ENCODE results near the gene SEC14L6. TPM values are rescaled to one million over a fixed set of nuclear protein-coding genes. Genes with fewer than 3 reads are reported as not detected.

SEC14L6 gene
- total RNA-seq, 1 experiment from 2014 or later = 1.1 TPM

GRCh38 chr22:30584441-30584840 lies 37.9 kb upstream of the SEC14L6 start:
- H4K8ac ChIP-seq (replicated peaks; ENCODE audit: insufficient read length, low read depth, low read length) = no peak overlapping the region
- no peak overlapping the region for H2BK12ac ChIP-seq (ENCODE audit: insufficient read length, low read depth, low read length)
- H2BK120ac ChIP-seq (ENCODE audit: low read depth, low read length, poor library complexity, severe bottlenecking) = no peak overlapping the region
- no peak overlapping the region for H3K23ac ChIP-seq (ENCODE audit: insufficient read length, low read depth, low read length)
- no peak overlapping the region for H2AFZ ChIP-seq (ENCODE audit: low read length)
- no peak overlapping the region for H3T11ph ChIP-seq (ENCODE audit: low read length)
- no peak for DNase-seq
- H3K18ac ChIP-seq (ENCODE audit: insufficient read length, low read depth, low read length) = no peak overlapping the region
- no peak overlapping the region for H3K9ac ChIP-seq (ENCODE audit: extremely low read depth, insufficient read length, low read length)
- no peak overlapping the region for H3K27ac ChIP-seq (ENCODE audit: insufficient read length, low read depth, low read length)
- H3K9me3 Mint-ChIP-seq = no peaks in the 10 kb centered on the region
- H4K20me1 ChIP-seq (ENCODE audit: control insufficient read depth, insufficient read depth, insufficient read length) = no peaks in the 10 kb centered on the region
- H3K9me3 ChIP-seq (ENCODE audit: control insufficient read depth, low read depth, low read length) = no peaks in the 10 kb centered on the region
- H3K79me1 ChIP-seq (ENCODE audit: insufficient read depth, low read depth, low read length, poor library complexity, severe bottlenecking) = no peaks in the 10 kb centered on the region
- peaks cover 2% of the 10 kb centered on the region; the same call in 1 of the 2 replicates for H3K79me2 ChIP-seq (ENCODE audit: insufficient read depth, low read length)
- no peak overlapping the region for H2BK20ac ChIP-seq (ENCODE audit: low read depth, low read length, poor library complexity, severe bottlenecking)
- no peak overlapping the region; a peak in 1 of 7 replicates for H3K27ac Mint-ChIP-seq
- peaks cover 63 to 96% (median 86%) of the 10 kb centered on the region in 3 experiments for H3K36me3 Mint-ChIP-seq (ENCODE audit: insufficient read depth in 1 of 3, low read depth in 3 of 3)
- no peaks in the 10 kb centered on the region for H3K23me2 ChIP-seq (ENCODE audit: insufficient read length, low read depth, low read length, poor library complexity, severe bottlenecking)
- H2BK5ac ChIP-seq (ENCODE audit: insufficient read length, low read length) = no peak overlapping the region
- H3K56ac ChIP-seq (ENCODE audit: insufficient read length, low read depth, low read length) = no peak overlapping the region
- no peak overlapping the region for H2BK15ac ChIP-seq (ENCODE audit: low read depth, low read length)
- H4K91ac ChIP-seq (ENCODE audit: insufficient read length, low read depth, low read length) = no peak overlapping the region
- H3K27me3 Mint-ChIP-seq (ENCODE audit: low read depth) = no peaks in the 10 kb centered on the region
- no peak overlapping the region for H3K4me2 ChIP-seq (ENCODE audit: insufficient read depth, insufficient read length, low read length)
- H3K4me1 Mint-ChIP-seq = 0 out of 4 replicates have a peak, but pooled peaks cover 0 to 2% of the 10 kb centered on the region in 2 experiments
- H3K4me3 Mint-ChIP-seq = no peak overlapping the region
- H3K4ac ChIP-seq (ENCODE audit: low read depth, low read length) = no peak overlapping the region
- WGBS (ENCODE audit: extremely low coverage, insufficient read length, low lambda C conversion rate) = no CpG with 5 or more reads among the region's 15 CpGs
- TF ChIP-seq CTCF (conservative IDR thresholded peaks at IDR 0.05) = no peak
- H3K14ac ChIP-seq (ENCODE audit: insufficient read depth, low read length) = no peak overlapping the region
- H2AK5ac ChIP-seq (ENCODE audit: insufficient read length, low read length) = no peak overlapping the region
- no peaks in the 10 kb centered on the region for H3K4me1 ChIP-seq (ENCODE audit: insufficient read depth, low read length)
- no peak overlapping the region for H4K5ac ChIP-seq (ENCODE audit: insufficient read length, low read depth, low read length)
- H3K27me3 ChIP-seq (ENCODE audit: insufficient read depth, low read length) = no peaks in the 10 kb centered on the region
